Keratinocyte (primary cell): Measurements from ENCODE around the gene AP3D1. TPM values are rescaled to one million over a fixed set of nuclear protein-coding genes. Genes with fewer than 3 reads are reported as not detected.

Source experiments
- DNase-seq: peaks from one replicate; pipeline ENCODE4 v3.0.0-alpha.2; 2011; ENCODE audit warnings: low read depth, missing footprints, low spot score
- FAIRE-seq: peaks from 2 replicates; lab custom pipeline; 2011; peaks lifted over from hg19 to GRCh38; lab: Jason Lieb, UNC
- H2AFZ ChIP-seq: 2 replicates; pipeline ENCODE4 v1.6.0; 2012; ENCODE audit warnings: low read length, control low read depth, inconsistent platforms; ENCODE audit not compliant: control insufficient read depth
- H3K27ac ChIP-seq: 2 replicates; pipeline ENCODE4 v1.5.1; 2011; ENCODE audit warnings: low read length; ENCODE audit not compliant: control insufficient read depth, insufficient read depth
- H3K27me3 ChIP-seq: 3 replicates; pipeline ENCODE4 v1.6.0; 2011; ENCODE audit warnings: low read length; ENCODE audit not compliant: control insufficient read depth, insufficient read depth; ENCODE audit errors: extremely low read depth
- H3K36me3 ChIP-seq, 2 experiments: 2 replicates in 1 of 2; 3 replicates in 1 of 2; pipeline ENCODE4 v1.5.1; 2011; ENCODE audit warnings: low read length in 2 of 2, mild to moderate bottlenecking in 1 of 2; ENCODE audit not compliant: control insufficient read depth in 2 of 2, insufficient read depth in 2 of 2; ENCODE audit errors: extremely low read depth in 1 of 2
- H3K4me1 ChIP-seq: 3 replicates; pipeline ENCODE4 v1.5.1; 2011; ENCODE audit warnings: low read length; ENCODE audit not compliant: control insufficient read depth, insufficient read depth; ENCODE audit errors: extremely low read depth
- H3K4me2 ChIP-seq: 3 replicates; pipeline ENCODE4 v1.6.0; 2011; ENCODE audit warnings: low read depth, low read length; ENCODE audit not compliant: control insufficient read depth, insufficient read depth; ENCODE audit errors: extremely low read depth
- H3K4me3 ChIP-seq, 3 experiments: fragments of 200-600 bp in 1 of 3; sonication (generic) in 1 of 3; 2 replicates in 2 of 3; 3 replicates in 1 of 3; pipeline ENCODE4 v1.5.1; 2011 to 2016; ENCODE audit warnings: low read length in 3 of 3, mild to moderate bottlenecking in 3 of 3, control low read depth in 2 of 3, inconsistent platforms in 1 of 3, low read depth in 1 of 3, mixed read lengths in 1 of 3, mixed run types in 1 of 3, moderate library complexity in 1 of 3; ENCODE audit not compliant: control insufficient read depth in 2 of 3, insufficient read depth in 2 of 3; ENCODE audit errors: extremely low read depth in 1 of 3
- H3K79me2 ChIP-seq: 2 replicates; pipeline ENCODE4 v1.6.0; 2012; ENCODE audit warnings: low read length; ENCODE audit not compliant: control insufficient read depth, insufficient read depth
- H3K9ac ChIP-seq: 3 replicates; pipeline ENCODE4 v1.6.0; 2011; ENCODE audit warnings: low read length; ENCODE audit not compliant: control insufficient read depth, insufficient read depth; ENCODE audit errors: extremely low read depth
- H3K9me1 ChIP-seq: 3 replicates; pipeline ENCODE4 v1.6.0; 2011; ENCODE audit warnings: low read length; ENCODE audit not compliant: control insufficient read depth, insufficient read depth; ENCODE audit errors: extremely low read depth
- H3K9me3 ChIP-seq: 2 replicates; pipeline ENCODE4 v1.5.1; 2012; ENCODE audit warnings: low read depth, low read length; ENCODE audit not compliant: control insufficient read depth
- H4K20me1 ChIP-seq: 3 replicates; pipeline ENCODE4 v1.6.0; 2011; ENCODE audit warnings: low read length; ENCODE audit not compliant: control insufficient read depth, insufficient read depth; ENCODE audit errors: extremely low read depth
- EZH2 ChIP-seq: IDR thresholded peaks from one replicate; pipeline ENCODE4 v1.6.1; 2012; ENCODE audit warnings: inconsistent platforms, mild to moderate bottlenecking, low read length, moderate library complexity
- dilution Hi-C: fragments of 300-500 bp; cut with MboI; formaldehyde crosslinking; loops from one replicate; pipeline ENCODE4 v1.7.0; 2020; ENCODE audit warnings: low sequenced_read_pairs; ENCODE audit not compliant: extremely low pct_ligation_motif_present
- polyA plus RNA-seq, 5 experiments: library from polyadenylated mRNA; depleted of rRNA in 3 of 5; stranded (reverse) in 3 of 5; stranded (forward) in 1 of 5; unstranded in 1 of 5; fragments of >200 nt; gene quantifications; 1 replicate in 1 of 5; 2 replicates in 3 of 5; 3 replicates in 1 of 5; pipeline versions ENCODE4 v1.2.1 to v1.2.3, GENCODE V29; 2011 to 2012; ENCODE audit warnings: missing spikeins in 2 of 5, low read depth in 1 of 5, low replicate concordance in 1 of 5
- TF ChIP-seq, protein P1 (sequence below), 3 experiments: IDR thresholded peaks in 1 of 3; conservative IDR thresholded peaks in 1 of 3; optimal IDR thresholded peaks in 1 of 3; 2 replicates in 2 of 3; 3 replicates in 1 of 3; pipeline versions ENCODE3 to v1.5.1; 2011; ENCODE audit warnings: low read length in 3 of 3, mild to moderate bottlenecking in 3 of 3, moderate library complexity in 2 of 3, control low read depth in 1 of 3, inconsistent platforms in 1 of 3; ENCODE audit not compliant: insufficient read depth in 2 of 3; ENCODE audit errors: extremely low read depth in 1 of 3

Gene AP3D1
- polyA plus RNA-seq, 1 donor (not counting 4 experiments of a cell fraction or from before 2014, with no cell fraction given), result 56.1 TPM

DNA sequence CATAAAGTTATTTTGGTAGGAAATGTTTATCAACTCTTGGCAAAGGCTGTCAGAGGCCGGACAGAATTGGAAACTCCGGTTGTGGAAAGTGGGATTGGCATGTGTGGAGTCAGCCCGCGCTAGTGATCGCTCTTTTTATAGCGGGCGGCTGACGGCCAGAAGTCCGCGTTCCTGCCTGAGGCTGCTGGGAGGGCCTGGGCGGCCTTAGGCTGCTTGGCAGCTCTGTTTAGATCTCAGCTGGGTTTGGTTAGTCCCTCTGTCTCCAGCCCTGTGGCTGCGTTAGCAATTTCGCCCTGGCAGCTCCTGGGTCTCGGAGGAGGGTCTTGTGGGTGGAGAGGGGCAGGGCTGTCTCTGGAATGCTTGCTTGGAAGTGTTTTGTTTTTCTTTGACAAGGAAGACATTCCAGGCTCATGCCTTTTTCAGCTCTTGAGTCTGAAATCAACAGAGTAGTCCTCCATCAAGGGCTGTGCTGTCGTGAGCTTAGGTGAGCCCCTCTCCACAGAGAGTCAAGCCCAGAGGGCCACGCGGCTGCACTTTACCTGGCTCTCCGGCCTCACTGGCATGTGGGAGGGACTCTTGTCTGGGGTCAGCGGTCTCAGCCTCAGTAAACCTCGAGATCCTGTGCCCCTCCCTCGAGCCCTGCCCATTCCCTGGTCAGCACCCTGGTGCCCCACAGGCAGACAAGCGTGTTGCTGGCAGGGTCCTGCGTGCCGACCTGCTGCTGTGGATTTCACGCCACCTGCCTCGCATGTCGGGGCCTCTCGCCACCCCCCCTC lies 34.9 kb upstream of the AP3D1 start:
- no peak for FAIRE-seq
- Histone ChIP-seq H3K4me1 (no peaks in the 10 kb centered on the region), H3K9ac (no peak overlapping the region), H3K4me2 (no peak overlapping the region), H3K27ac (no peak overlapping the region), H4K20me1 (peaks cover 4% of the 10 kb centered on the region), H3K79me2 (peaks cover 44% of the 10 kb centered on the region), H3K9me1 (no peaks in the 10 kb centered on the region), H3K9me3 (no peaks in the 10 kb centered on the region), H2AFZ (no peak overlapping the region), H3K36me3 (peaks cover 25 to 26% of the 10 kb centered on the region in 2 experiments), H3K27me3 (no peaks in the 10 kb centered on the region), H3K4me3 (no peak overlapping the region)
- dilution Hi-C loops, result no loop called here
- no peak for DNase-seq
- TF ChIP-seq, protein P1, sequence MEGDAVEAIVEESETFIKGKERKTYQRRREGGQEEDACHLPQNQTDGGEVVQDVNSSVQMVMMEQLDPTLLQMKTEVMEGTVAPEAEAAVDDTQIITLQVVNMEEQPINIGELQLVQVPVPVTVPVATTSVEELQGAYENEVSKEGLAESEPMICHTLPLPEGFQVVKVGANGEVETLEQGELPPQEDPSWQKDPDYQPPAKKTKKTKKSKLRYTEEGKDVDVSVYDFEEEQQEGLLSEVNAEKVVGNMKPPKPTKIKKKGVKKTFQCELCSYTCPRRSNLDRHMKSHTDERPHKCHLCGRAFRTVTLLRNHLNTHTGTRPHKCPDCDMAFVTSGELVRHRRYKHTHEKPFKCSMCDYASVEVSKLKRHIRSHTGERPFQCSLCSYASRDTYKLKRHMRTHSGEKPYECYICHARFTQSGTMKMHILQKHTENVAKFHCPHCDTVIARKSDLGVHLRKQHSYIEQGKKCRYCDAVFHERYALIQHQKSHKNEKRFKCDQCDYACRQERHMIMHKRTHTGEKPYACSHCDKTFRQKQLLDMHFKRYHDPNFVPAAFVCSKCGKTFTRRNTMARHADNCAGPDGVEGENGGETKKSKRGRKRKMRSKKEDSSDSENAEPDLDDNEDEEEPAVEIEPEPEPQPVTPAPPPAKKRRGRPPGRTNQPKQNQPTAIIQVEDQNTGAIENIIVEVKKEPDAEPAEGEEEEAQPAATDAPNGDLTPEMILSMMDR (optimal IDR thresholded peaks at IDR 0.05 in 1 of 3, IDR thresholded peaks at IDR 0.05 in 1 of 3, conservative IDR thresholded peaks at IDR 0.05 in 1 of 3; ENCODE audit: extremely low read depth in 1 of 3, insufficient read depth in 2 of 3, low read length in 3 of 3), result no peak
- TF ChIP-seq EZH2, result no peak

DNA sequence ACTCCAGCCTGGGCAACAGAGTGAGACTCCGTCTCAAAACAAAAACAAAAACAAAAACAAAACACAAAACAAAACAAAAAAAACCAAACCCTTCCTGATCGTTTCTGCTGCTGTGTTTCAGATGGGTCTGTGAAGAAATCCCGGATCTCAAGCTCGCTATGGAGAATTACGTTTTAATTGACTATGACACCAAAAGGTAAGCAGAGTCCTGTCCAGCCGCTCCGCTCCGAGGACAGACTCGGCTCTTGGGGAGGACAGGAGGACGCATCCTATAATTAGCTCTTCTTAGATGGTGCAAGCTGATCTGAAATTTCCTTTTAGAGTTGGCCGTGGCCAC lies 34.3 kb upstream of the AP3D1 start:
- dilution Hi-C loops, result no loop called here
- H3K4me1 ChIP-seq, result no peaks in the 10 kb centered on the region
- no peaks in the 10 kb centered on the region for H3K27me3 ChIP-seq
- H3K4me2 ChIP-seq, result no peak overlapping the region
- H3K9me3 ChIP-seq, result no peaks in the 10 kb centered on the region
- H4K20me1 ChIP-seq, result peaks cover 5% of the 10 kb centered on the region
- H3K79me2 ChIP-seq, result peaks cover 50% of the 10 kb centered on the region
- H3K36me3 ChIP-seq, result peaks cover 20 to 29% of the 10 kb centered on the region in 2 experiments
- no peak overlapping the region for H3K9ac ChIP-seq
- no peak for FAIRE-seq
- no peak for DNase-seq
- H3K27ac ChIP-seq, result no peak overlapping the region
- no peak overlapping the region for H2AFZ ChIP-seq
- H3K4me3 ChIP-seq, result no peak overlapping the region
- TF ChIP-seq, protein P1 (optimal IDR thresholded peaks at IDR 0.05 in 1 of 3, IDR thresholded peaks at IDR 0.05 in 1 of 3, conservative IDR thresholded peaks at IDR 0.05 in 1 of 3; ENCODE audit: extremely low read depth in 1 of 3, insufficient read depth in 2 of 3, low read length in 3 of 3), result no peak
- peaks cover 2% of the 10 kb centered on the region for H3K9me1 ChIP-seq
